ENCODE data around the gene CKAP5. TPM values are rescaled to one million over a fixed set of nuclear protein-coding genes. Genes with fewer than 3 reads are reported as not detected.

Gene CKAP5
- total RNA-seq, 1 donor from 2014 or later: 247 TPM

GRCh38 chr11:46840116-46840515, 6.0 kb downstream of the CKAP5 start:
- H3K4me3 Mint-ChIP-seq: no peak overlapping the region

GRCh38 chr11:46838501-46838900, 7.6 kb downstream of the CKAP5 start:
- Histone ChIP-seq H3K36me3 (no peaks in the 10 kb centered on the region), H2AFZ (replicated peaks) (no peak overlapping the region), H3K27me3 (no peaks in the 10 kb centered on the region), H3K4me3 (no peak overlapping the region), H3F3A (ENCODE audit: low read depth) (peaks cover 5% of the 10 kb centered on the region), H3K27ac (no peak overlapping the region), H3K4me1 (no peaks in the 10 kb centered on the region), H4K20me1 (ENCODE audit: low read depth) (peaks cover 97% of the 10 kb centered on the region), H3K4me2 (no peak overlapping the region), H3K9ac (no peak overlapping the region), H3K79me2 (ENCODE audit: low read depth) (peaks cover 100% of the 10 kb centered on the region), H3K9me3 (ENCODE audit: low read depth) (no peaks in the 10 kb centered on the region)
- peaks cover 6% of the 10 kb centered on the region for H3K4me1 Mint-ChIP-seq
- no peaks in the 10 kb centered on the region for H3K9me3 Mint-ChIP-seq
- no peak for TF ChIP-seq CTCF (IDR thresholded peaks at IDR 0.05)
- peaks cover 15% of the 10 kb centered on the region for H3K36me3 Mint-ChIP-seq
- no peak overlapping the region for H3K27ac Mint-ChIP-seq
- H3K27me3 Mint-ChIP-seq (ENCODE audit: insufficient read depth, low read depth): no peaks in the 10 kb centered on the region
- no peak for DNase-seq (ENCODE audit: low spot score)
- H3K4me3 Mint-ChIP-seq: no peak overlapping the region

More at GRCh38 chr11:46840116-46840515, 6.0 kb downstream of the CKAP5 start:
- peaks cover 13% of the 10 kb centered on the region for H3K4me1 Mint-ChIP-seq
- Histone ChIP-seq H3K36me3 (no peaks in the 10 kb centered on the region), H3K9me3 (ENCODE audit: low read depth) (no peaks in the 10 kb centered on the region), H4K20me1 (ENCODE audit: low read depth) (peaks cover 98% of the 10 kb centered on the region), H3K4me1 (peaks cover 9% of the 10 kb centered on the region), H3F3A (ENCODE audit: low read depth) (peaks cover 5% of the 10 kb centered on the region), H3K4me2 (no peak overlapping the region), H3K79me2 (ENCODE audit: low read depth) (peaks cover 100% of the 10 kb centered on the region), H3K27ac (no peak overlapping the region), H3K9ac (no peak overlapping the region), H3K27me3 (no peaks in the 10 kb centered on the region), H2AFZ (replicated peaks) (no peak overlapping the region), H3K4me3 (no peak overlapping the region)
- H3K36me3 Mint-ChIP-seq: peaks cover 18% of the 10 kb centered on the region
- TF ChIP-seq EZH2 (IDR thresholded peaks at IDR 0.05) (no peak), EZH2phosphoT487 (IDR thresholded peaks at IDR 0.05) (no peak), CTCF (IDR thresholded peaks at IDR 0.05) (no peak)
- H3K27me3 Mint-ChIP-seq (ENCODE audit: insufficient read depth, low read depth): no peaks in the 10 kb centered on the region
- no peak overlapping the region for H3K27ac Mint-ChIP-seq
- DNase-seq (ENCODE audit: low spot score): no peak
- no peaks in the 10 kb centered on the region for H3K9me3 Mint-ChIP-seq

- peaks cover 5% of the 10 kb centered on the region for H3F3A ChIP-seq (ENCODE audit: low read depth)
- peaks cover 12% of the 10 kb centered on the region for H3K36me3 Mint-ChIP-seq
- no peak for TF ChIP-seq EZH2 (IDR thresholded peaks at IDR 0.05)
- TF ChIP-seq EZH2phosphoT487 (IDR thresholded peaks at IDR 0.05): no peak
- no peak for TF ChIP-seq CTCF (IDR thresholded peaks at IDR 0.05)
- no peak overlapping the region for H3K27ac ChIP-seq
- no peaks in the 10 kb centered on the region for H3K9me3 ChIP-seq (ENCODE audit: low read depth)
- no peak overlapping the region for H3K4me3 ChIP-seq
- H2AFZ ChIP-seq (replicated peaks): no peak overlapping the region
- H3K27ac Mint-ChIP-seq: no peak overlapping the region
- peaks cover 95% of the 10 kb centered on the region for H4K20me1 ChIP-seq (ENCODE audit: low read depth)
- H3K4me3 Mint-ChIP-seq: no peak overlapping the region
- H3K79me2 ChIP-seq (ENCODE audit: low read depth): peaks cover 100% of the 10 kb centered on the region
- H3K4me2 ChIP-seq: no peak overlapping the region
- H3K9ac ChIP-seq: no peak overlapping the region
- no peaks in the 10 kb centered on the region for H3K27me3 Mint-ChIP-seq (ENCODE audit: insufficient read depth, low read depth)
- no peaks in the 10 kb centered on the region for H3K9me3 Mint-ChIP-seq
- H3K36me3 ChIP-seq: no peaks in the 10 kb centered on the region
- no peak for DNase-seq (ENCODE audit: low spot score)
- no peaks in the 10 kb centered on the region for H3K27me3 ChIP-seq
- no peaks in the 10 kb centered on the region for H3K4me1 ChIP-seq
- H3K4me1 Mint-ChIP-seq: peaks cover 2% of the 10 kb centered on the region
Observed at GRCh38 chr11:46837860-46838259, 8.2 kb downstream of the CKAP5 start.

Data from neural progenitor cell (in vitro differentiated cells).